Stimulated activated CD4-positive, alpha-beta T cell treated with anti-CD3 and anti-CD28 coated beads, Interleukin-1b, Interleukin-23, amount 100 ng/mL, for 48 hours (primary cell): ENCODE results near the gene MCOLN2.

Experiments used
- DNase-seq: peaks from one replicate; pipeline ENCODE4 v3.0.0-alpha.2; 2020

The MCOLN2 gene

GRCh38 chr1:84890566-84890965, 106.3 kb downstream of the MCOLN2 start:
- DNase-seq, result no peak

- DNase-seq, result no peak
These were observed 107.5 kb downstream of the MCOLN2 start for GRCh38 chr1:84889437-84889836.

- DNase-seq, result peak; percentile 18
These were observed 108.2 kb downstream of the MCOLN2 start for GRCh38 chr1:84888753-84889152.

GRCh38 chr1:84887261-84887934, 109.5 kb downstream of the MCOLN2 start:
- DNase-seq, result no peak

- no peak for DNase-seq
These were observed 111.4 kb downstream of the MCOLN2 start for GRCh38 chr1:84885469-84885868.

GRCh38 chr1:84884671-84885389, 112.1 kb downstream of the MCOLN2 start:
- no peak for DNase-seq

GRCh38 chr1:84883286-84883685, 113.6 kb downstream of the MCOLN2 start:
- no peak for DNase-seq

- DNase-seq, result no peak
These were observed 119.3 kb downstream of the MCOLN2 start for GRCh38 chr1:84877592-84877991.

- DNase-seq, result no peak
These were observed 120.6 kb downstream of the MCOLN2 start for GRCh38 chr1:84876353-84876752.
